NCI-H774 (cell line): ENCODE measurements around the gene GPR151.
"Not testable (repeated sequence)": the region's sequence is repeated elsewhere in the genome, so short reads cannot be mapped to it uniquely, and the experiment has no call there.

ENCODE experiments used
- DNase-seq: peaks from one replicate; lab custom pipeline; 2025; lab: John Stamatoyannopoulos, UW

GPR151 gene

GRCh38 chr5:146516151-146516475 is at the start of gene GPR151:
GPR151 (minus strand) TSS chr5:146516190; CDS start chr5:146516113, 77 bp downstream.
- no peak for DNase-seq

- DNase-seq, result no peak
Measured at GRCh38 chr5:146564007-146564762, 48.2 kb upstream of the GPR151 start.

- no peak for DNase-seq
Measured at GRCh38 chr5:146562461-146562860, 46.5 kb upstream of the GPR151 start.

- no peak for DNase-seq
Measured at GRCh38 chr5:146561711-146562110, 45.7 kb upstream of the GPR151 start.

GRCh38 chr5:146560205-146560812 is 44.3 kb upstream of the GPR151 start:
- DNase-seq, result no peak

GRCh38 chr5:146556884-146557283 is 40.9 kb upstream of the GPR151 start:
- not testable (repeated sequence) for DNase-seq

GRCh38 chr5:146553446-146553845 is 37.5 kb upstream of the GPR151 start:
- DNase-seq, result no peak

GRCh38 chr5:146549615-146550014 is 33.6 kb upstream of the GPR151 start:
- DNase-seq, result no peak

- DNase-seq, result no peak
Measured at GRCh38 chr5:146548781-146549449, 32.9 kb upstream of the GPR151 start.

GRCh38 chr5:146544232-146544631 is 28.2 kb upstream of the GPR151 start:
- DNase-seq, result no peak

GRCh38 chr5:146541958-146542849 is 26.2 kb upstream of the GPR151 start:
- peak; percentile 59 for DNase-seq

- DNase-seq, result no peak
Measured at GRCh38 chr5:146540414-146540813, 24.4 kb upstream of the GPR151 start.

GRCh38 chr5:146539973-146540372 is 24.0 kb upstream of the GPR151 start:
- no peak for DNase-seq

GRCh38 chr5:146538432-146538831 is 22.4 kb upstream of the GPR151 start:
- no peak for DNase-seq

- DNase-seq, result no peak
Measured at GRCh38 chr5:146533882-146534281, 17.9 kb upstream of the GPR151 start.

- peak; percentile 68 for DNase-seq
Measured at GRCh38 chr5:146533260-146533857, 17.4 kb upstream of the GPR151 start.

GRCh38 chr5:146529984-146530383 is 14.0 kb upstream of the GPR151 start:
- DNase-seq, result no peak

GRCh38 chr5:146528236-146528635 is 12.2 kb upstream of the GPR151 start:
- DNase-seq, result no peak

GRCh38 chr5:146527785-146528184 is 11.8 kb upstream of the GPR151 start:
- no peak for DNase-seq

GRCh38 chr5:146523698-146524097 is 7.7 kb upstream of the GPR151 start:
- no peak for DNase-seq

GRCh38 chr5:146521403-146522106 is 5.6 kb upstream of the GPR151 start:
- DNase-seq, result peak; percentile 78
